Osteocyte (in vitro differentiated cells): ENCODE results near the gene NEUROD2. TPM values are rescaled to one million over a fixed set of nuclear protein-coding genes. Genes with fewer than 3 reads are reported as not detected.

ENCODE experiments used
- DNase-seq: peaks from one replicate; pipeline ENCODE4 v3.0.0; 2021; ENCODE audit warnings: mixed read lengths; ENCODE audit not compliant: unreplicated experiment; ENCODE audit errors: extremely low spot score
- H3K27ac Mint-ChIP-seq: one replicate; pipeline ENCODE4 v1.8.0; 2021; ENCODE audit warnings: mild to moderate bottlenecking, mixed read lengths; ENCODE audit not compliant: unreplicated experiment
- H3K27me3 Mint-ChIP-seq: one replicate; pipeline ENCODE4 v1.8.0; 2021; ENCODE audit warnings: mixed read lengths; ENCODE audit not compliant: unreplicated experiment
- H3K36me3 Mint-ChIP-seq: one replicate; pipeline ENCODE4 v1.8.0; 2021; ENCODE audit warnings: mixed read lengths; ENCODE audit not compliant: unreplicated experiment
- H3K4me1 Mint-ChIP-seq: one replicate; pipeline ENCODE4 v1.8.0; 2021; ENCODE audit warnings: mixed read lengths; ENCODE audit not compliant: unreplicated experiment
- H3K4me3 Mint-ChIP-seq: one replicate; pipeline ENCODE4 v1.8.0; 2021; ENCODE audit warnings: mild to moderate bottlenecking, moderate library complexity, mixed read lengths; ENCODE audit not compliant: unreplicated experiment
- H3K9me3 Mint-ChIP-seq: one replicate; pipeline ENCODE4 v1.8.0; 2021; ENCODE audit warnings: mixed read lengths; ENCODE audit not compliant: unreplicated experiment
- total RNA-seq: library from RNA; stranded (reverse); gene quantifications from 2 replicates; pipeline ENCODE4 v1.2.1, GENCODE V29; 2021
- TF ChIP-seq, protein P1 (sequence below): fragments of 200-600 bp; sonication (generic); IDR thresholded peaks from 2 replicates; pipeline ENCODE4 v1.5.0; 2021; ENCODE audit warnings: antibody characterized with exemption, mild to moderate bottlenecking, moderate library complexity

The NEUROD2 gene
- total RNA-seq, 1 donor from 2014 or later: not detected

DNA sequence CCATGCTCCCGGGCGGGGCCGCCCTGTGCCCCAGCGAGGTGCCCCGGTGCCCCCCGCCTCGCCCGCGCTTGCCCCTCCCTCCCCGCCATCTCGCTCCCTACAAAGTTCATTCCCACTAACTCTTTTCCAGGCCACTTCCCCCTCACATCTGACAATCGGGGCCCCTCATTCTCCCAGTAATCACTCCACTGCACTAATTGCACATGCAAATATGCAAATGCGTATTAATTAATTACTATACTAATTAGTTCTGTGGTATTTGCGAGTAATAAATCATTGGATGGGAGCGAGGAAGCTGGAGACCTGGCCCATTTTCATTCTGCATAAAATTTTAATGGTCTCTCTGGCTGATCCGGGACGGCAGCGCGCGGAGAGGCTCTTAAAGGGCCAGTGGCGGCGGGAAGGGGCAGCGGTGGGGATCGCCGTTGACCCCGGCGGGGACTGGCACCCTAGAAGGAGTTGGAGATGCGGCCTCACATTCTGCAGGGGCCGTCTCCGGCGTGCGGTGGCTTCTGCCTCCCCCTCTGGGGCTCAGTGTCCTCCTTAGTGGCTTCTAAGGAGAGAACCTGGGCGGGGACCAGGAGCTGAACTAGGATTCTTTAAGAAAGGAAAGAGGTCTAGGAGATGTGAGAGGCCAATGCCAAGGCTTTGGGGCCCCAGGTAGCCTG, 10.7 kb upstream of the NEUROD2 start:
- H3K27ac Mint-ChIP-seq: peak overlapping the region; percentile 67
- H3K4me1 Mint-ChIP-seq: peaks cover 10% of the 10 kb centered on the region
- H3K9me3 Mint-ChIP-seq: no peaks in the 10 kb centered on the region
- DNase-seq: no peak
- peaks cover 30% of the 10 kb centered on the region for H3K27me3 Mint-ChIP-seq
- peak overlapping the region; percentile 81 for H3K4me3 Mint-ChIP-seq
- no peaks in the 10 kb centered on the region for H3K36me3 Mint-ChIP-seq
- TF ChIP-seq, protein P1, sequence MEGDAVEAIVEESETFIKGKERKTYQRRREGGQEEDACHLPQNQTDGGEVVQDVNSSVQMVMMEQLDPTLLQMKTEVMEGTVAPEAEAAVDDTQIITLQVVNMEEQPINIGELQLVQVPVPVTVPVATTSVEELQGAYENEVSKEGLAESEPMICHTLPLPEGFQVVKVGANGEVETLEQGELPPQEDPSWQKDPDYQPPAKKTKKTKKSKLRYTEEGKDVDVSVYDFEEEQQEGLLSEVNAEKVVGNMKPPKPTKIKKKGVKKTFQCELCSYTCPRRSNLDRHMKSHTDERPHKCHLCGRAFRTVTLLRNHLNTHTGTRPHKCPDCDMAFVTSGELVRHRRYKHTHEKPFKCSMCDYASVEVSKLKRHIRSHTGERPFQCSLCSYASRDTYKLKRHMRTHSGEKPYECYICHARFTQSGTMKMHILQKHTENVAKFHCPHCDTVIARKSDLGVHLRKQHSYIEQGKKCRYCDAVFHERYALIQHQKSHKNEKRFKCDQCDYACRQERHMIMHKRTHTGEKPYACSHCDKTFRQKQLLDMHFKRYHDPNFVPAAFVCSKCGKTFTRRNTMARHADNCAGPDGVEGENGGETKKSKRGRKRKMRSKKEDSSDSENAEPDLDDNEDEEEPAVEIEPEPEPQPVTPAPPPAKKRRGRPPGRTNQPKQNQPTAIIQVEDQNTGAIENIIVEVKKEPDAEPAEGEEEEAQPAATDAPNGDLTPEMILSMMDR: no peak

DNA sequence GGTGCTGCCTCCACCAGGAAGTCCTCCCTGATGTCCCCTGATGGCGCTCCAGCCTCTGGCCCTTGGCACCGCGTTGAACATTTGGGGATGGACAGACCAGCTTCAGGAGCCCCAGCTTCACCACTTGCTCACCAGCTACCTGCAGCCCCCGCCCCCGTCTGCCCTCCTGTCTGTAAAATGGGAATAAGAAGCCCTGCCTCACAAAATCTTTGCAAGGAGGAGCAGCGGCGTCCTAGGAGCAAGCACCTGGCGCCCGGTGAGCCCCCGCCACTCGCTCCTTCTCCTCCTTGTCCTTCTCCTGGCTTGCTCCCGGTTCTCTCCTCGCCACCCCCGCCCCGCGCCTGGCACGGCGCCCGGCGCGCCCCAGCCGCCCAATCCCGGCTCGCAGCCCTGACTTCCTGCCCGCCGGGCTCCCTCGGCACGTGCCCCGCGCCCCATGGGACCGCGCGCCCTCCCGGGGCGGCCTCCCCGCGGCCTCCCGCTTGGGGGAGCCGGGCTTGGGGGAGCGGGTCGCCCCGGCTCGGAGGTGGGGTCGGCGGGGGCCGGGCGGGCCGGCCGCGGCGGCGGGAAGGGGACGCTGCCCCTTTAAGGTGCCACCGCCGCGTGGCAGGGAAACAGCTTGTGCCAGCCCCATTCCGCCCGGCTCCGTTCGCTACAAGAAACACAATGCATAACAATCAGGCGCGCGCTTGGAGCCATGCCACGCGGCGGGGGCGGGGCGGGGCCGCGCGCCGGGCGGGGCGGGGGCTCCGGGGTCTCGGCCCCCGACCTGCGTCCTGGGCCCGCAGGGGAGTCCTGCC, 9.9 kb upstream of the NEUROD2 start:
- Mint-ChIP-seq H3K9me3 (no peaks in the 10 kb centered on the region), H3K4me3 (peak overlapping the region; percentile 81), H3K27ac (no peak overlapping the region), H3K36me3 (no peaks in the 10 kb centered on the region), H3K4me1 (peaks cover 8% of the 10 kb centered on the region), H3K27me3 (peaks cover 37% of the 10 kb centered on the region)
- TF ChIP-seq, protein P1: no peak
- DNase-seq: peak; percentile 91

DNA sequence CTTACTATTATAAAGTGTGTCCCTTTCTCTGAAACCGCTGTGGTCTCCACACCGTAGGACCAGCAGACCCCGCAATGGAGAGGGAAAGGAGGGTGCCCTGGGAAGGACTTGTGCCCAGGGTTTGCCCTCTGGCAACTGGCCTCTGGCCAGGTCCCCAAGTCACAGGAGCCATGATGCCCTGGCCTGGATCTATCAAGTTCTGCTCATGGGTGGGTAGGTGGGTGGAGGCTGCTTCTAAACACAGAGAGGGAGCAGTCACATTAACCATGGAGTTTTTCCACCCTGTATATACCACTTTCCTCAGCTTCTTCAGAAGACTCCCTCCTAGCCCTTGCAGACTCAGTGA, 9.4 kb upstream of the NEUROD2 start:
- no peak for DNase-seq
- Mint-ChIP-seq H3K9me3 (no peaks in the 10 kb centered on the region), H3K4me3 (peak overlapping the region; percentile 67), H3K4me1 (peaks cover 7% of the 10 kb centered on the region), H3K36me3 (no peaks in the 10 kb centered on the region), H3K27ac (no peak overlapping the region), H3K27me3 (peaks cover 37% of the 10 kb centered on the region)
- TF ChIP-seq, protein P1: no peak

DNA sequence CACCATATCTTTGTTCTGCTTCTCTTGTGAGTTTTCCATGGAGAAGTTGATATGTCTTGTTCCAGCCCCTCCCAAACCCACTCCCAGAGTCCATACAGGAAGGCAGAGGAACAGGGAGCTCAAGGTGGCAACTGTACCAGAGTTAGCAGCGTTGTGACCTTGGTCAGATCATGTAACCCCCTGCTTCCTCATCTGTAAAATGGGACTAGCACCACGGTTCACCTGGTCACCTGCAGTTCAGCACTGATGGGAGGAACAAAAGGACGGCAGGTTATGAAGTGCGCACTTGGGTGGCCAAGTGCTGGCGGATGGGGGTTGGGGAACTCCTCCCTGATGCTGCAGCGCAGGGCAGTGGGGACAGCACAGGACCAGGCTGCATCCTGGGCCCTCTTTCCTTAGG, 7.7 kb upstream of the NEUROD2 start:
- Mint-ChIP-seq H3K27ac (no peak overlapping the region), H3K4me1 (peaks cover 3% of the 10 kb centered on the region), H3K4me3 (no peak overlapping the region), H3K36me3 (no peaks in the 10 kb centered on the region), H3K9me3 (no peaks in the 10 kb centered on the region), H3K27me3 (peaks cover 46% of the 10 kb centered on the region)
- TF ChIP-seq, protein P1: no peak
- no peak for DNase-seq

DNA sequence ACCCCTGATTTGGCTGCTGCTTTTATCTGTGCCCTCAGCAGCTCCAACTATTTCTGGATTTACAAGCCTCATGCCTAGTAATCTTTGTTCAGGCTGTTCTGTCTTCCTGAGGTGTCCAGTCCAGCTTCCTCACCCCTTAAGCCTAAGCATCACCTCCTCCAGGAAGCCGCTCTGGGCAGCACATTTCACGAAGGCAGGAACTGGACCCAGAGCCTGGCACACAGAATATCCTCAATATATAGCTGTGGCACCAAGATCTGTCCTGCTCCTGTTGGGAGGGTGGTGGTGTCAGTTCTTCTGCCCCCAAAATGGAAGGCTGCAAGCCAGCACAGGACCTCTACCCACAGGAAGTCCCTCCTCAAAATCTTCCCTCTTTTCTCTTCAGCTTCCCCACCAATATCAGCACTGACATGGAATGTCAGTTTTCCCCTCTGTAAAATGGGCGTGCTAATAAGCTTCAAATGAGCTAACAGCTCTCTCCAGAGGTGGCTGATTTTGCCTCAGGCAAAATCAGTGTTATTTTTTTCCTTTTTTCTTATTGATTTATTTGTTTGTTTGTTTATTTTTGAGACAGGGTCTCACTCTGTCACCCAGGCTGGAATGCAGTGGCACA, 6.9 kb upstream of the NEUROD2 start:
- no peaks in the 10 kb centered on the region for H3K9me3 Mint-ChIP-seq
- H3K4me3 Mint-ChIP-seq: no peak overlapping the region
- TF ChIP-seq, protein P1: no peak

More for the DNA sequence above, 6.9 kb upstream of the NEUROD2 start:
- H3K27me3 Mint-ChIP-seq: peaks cover 52% of the 10 kb centered on the region
- no peaks in the 10 kb centered on the region for H3K36me3 Mint-ChIP-seq
- peaks cover 3% of the 10 kb centered on the region for H3K4me1 Mint-ChIP-seq
- DNase-seq: no peak
- H3K27ac Mint-ChIP-seq: no peak overlapping the region
